IPS-11a (cell line): ENCODE data around the gene OAF.

Experiments
- H3K4me3 ChIP-seq: one replicate; pipeline ENCODE4 v1.5.1; 2013; ENCODE audit warnings: low read depth, low read length, control low read depth

The OAF gene

DNA sequence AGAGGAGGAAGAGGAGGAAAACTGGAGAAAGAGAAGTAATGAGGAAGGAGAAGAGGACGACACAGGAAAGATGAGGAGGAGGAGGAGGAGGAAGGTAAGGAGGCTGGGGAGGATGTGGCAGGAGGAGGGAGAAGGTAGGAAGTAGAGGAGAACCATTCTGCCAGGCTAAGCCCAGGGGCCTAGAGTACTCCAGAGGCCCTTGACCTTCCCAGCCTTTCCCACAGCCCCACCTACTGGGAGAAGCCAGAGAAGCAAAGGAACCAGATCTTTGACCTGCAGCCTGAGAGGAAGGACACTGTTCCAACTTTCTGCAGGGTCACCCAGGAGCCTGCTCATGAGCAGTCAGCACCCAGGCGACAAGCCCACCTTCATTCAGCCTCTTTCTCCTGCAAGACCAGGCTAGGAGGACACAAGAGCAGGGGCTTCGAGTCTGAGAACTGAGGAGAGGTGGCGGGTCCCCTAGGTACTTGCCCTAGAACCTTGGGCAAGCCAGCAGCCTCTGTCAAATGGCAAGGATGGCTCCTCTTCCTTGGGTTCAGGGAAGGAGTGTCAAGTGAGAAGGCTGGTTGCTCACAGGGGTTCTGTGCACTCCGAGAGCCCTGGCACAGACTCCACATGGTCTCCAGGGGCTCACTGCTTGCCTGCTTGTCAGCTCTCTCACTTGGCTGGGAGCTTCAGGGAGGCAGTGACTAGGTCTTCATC is 27.9 kb upstream of the OAF start:
- no peak overlapping the region for H3K4me3 ChIP-seq

DNA sequence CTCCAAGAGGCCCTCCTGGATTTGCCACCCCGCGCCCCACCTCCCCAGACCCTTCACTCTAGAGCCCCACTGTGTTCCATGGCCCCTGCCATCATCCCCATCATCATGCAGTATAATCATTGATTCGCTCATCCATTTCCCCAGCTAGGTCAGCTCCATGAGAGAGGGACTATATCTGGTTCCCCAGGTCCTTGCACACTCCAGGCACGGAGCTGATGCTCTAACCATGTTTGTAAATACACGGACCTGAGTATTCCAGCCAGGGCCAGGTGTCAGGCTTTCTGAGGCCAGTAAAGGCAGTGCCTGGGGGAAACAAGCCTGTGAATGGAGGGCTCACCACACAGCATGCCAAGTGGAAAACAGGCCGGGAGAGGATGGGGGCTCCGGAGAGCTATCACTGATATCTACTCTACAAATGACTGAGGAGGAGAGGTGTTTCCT is 27.1 kb upstream of the OAF start:
- H3K4me3 ChIP-seq = no peak overlapping the region

DNA sequence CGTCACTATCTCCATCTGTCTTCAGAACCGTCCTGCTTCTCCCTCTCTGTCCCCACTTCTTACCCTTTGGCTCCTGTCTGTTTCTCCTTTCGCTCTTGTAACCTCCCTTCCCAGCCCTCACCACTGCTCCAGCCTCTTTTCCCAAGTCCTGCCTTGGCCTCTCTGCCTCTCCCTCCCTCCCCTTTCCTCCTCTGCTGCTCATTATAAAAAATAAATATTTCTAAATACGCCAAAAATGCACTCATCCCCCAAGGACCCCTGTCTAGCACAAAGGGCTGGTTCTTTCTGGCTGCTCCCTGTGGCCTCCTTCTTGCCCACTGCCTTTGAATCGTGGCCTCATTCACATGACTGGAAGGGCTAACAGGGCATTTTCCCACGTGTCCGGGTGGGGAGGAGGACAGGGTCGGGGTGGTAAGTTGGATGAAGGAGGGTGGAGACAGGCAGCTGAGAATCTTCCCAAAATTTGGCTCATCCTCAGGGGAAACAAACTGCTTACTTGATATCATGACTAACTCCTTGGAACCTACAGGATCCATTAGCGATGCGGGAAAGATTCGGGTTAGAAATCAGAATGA is 26.4 kb upstream of the OAF start:
- H3K4me3 ChIP-seq = no peak overlapping the region

DNA sequence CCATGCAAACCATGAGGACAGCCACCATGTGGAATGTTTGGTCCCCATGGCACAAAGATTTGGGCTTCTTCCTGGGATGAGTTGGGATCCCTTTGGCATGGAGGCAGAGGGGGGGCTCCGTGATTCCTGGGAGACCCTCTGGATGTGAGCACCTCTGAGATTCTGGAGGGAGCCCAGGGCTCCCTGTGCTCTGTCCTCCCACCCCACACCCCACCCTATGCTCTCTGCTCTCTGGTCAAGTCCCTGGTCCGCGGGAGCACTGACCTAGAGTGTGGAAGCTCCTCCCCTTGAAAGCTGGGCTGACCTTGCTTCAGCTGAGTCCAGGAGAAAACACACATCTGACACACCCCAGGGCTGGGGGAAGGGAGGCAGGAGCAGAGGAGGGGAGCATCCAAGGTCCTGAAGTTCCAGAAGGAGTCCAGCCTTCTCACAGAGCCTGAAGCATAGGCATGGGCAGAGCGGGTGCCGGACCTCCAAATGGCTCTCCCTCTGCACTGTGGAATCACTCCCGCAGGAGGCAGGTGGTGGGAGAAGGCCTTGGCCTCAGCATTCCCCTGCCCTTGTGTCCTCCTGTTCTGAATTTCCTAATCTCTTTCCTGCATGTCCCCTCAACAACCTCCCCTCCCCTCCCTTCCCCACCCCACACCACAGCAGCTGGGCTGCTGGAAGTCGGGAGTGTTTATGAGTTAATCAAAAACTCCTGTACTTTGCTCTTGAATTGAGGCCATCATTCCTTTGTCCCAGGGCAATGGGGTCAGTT is 25.7 kb upstream of the OAF start:
- no peak overlapping the region for H3K4me3 ChIP-seq

DNA sequence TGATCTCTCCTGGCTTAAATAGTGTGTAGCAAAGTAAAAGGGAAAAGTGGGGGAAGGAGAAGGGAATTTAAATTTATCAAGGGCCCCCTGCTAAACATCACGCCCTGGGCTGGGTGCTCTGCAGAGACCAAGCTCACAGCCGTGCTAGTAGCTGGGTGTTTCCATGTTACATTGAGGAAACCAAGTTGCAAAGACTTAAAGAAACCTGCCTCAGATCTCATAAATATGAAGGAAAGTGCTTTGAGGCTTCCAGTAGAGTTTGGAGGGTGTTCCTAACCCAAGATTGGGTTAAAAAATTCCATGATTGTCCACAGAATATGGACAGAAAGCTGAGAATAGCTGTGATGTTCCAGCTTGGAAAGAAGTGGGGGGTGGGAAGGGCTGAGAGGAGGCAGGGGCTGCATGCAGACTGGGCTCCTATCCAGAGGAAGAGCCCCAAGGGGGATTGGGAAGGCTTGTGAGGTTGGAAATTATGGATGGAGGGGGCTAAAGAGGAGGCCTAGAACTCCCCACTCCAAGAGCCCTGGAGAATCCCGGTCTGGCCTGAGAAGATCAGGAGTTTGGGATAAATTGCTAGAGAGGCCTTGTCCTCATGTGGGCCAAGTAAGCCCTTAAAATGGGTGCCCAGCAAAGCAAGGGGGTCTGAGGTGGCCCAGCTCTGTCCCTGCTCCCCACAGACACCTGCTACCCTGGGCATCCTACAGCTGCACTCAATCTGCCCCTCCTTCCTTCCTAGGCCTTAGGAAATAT is 25.0 kb upstream of the OAF start:
- no peak overlapping the region for H3K4me3 ChIP-seq

DNA sequence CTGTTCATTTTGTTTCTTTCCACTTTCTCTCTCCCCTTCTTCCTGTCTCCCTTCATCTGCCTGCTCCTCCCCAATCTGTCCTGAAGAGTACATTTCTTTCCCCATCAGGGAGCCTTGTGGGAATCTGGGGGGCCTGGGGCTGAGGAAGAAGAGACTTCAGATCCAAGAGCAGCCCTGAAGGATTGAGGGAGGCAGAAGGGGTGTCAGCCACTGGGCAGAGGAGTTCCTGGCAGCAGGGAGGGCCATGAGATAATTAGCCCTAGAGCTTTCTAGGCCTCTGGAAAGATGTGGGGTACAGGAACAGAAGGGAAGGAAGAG is 24.4 kb upstream of the OAF start:
- no peak overlapping the region for H3K4me3 ChIP-seq

DNA sequence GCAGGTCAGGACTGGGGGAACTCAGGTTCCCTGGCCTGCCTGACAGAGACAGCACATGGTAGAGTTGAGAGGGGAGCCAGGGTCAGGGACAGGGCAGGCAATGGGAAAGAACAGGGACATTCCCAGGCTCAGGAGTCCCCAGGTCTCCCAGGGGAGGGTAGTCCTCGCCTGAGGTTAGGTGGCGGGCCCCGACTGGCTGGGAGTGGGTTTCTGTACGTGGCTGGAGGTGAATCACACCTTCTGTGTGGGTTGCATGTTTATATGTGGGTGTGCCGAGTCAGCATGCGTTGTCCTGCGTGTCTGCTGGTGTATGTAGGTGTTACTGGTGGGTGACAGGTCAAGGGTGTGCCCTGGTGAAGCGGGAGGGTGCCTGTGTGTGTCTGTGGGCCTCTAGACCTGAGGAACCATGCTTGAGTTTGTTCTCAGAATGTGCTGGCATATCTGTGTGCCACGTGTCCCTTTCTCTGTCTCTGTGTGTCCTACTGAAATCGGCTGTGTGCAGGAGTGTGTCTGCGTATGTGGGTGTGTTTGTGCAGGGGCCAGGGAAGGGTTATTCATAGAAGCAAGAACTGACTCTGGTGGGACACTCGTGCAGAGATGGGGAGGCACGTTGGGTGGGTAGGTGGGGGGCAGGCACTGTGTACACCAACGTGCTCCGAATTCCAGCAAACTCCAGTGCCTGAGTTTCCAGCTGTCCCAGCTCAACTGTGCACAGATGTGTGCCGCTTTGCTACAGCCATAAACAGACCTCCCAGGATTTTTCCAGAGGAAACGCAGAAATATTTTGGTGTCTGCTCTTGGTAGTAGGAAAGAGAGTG is 23.8 kb upstream of the OAF start:
- H3K4me3 ChIP-seq = no peak overlapping the region

DNA sequence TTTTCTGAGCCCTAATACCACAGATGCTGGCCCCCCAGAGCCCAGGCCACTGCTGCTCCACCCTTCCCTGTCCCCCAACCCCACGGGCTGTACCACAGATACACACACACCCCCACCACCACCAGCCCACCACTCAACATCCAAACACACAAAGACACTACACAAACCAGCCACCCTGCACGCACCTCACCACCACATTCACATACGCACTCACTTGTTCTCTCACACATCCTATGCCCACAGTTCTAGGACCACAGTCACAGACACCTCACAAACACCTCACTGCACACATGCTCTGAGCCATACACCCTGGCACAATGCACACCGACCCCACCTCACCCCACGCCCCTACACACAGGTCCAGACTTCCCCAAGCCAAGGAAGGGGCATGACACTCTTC is 22.5 kb upstream of the OAF start:
- H3K4me3 ChIP-seq = no peak overlapping the region

DNA sequence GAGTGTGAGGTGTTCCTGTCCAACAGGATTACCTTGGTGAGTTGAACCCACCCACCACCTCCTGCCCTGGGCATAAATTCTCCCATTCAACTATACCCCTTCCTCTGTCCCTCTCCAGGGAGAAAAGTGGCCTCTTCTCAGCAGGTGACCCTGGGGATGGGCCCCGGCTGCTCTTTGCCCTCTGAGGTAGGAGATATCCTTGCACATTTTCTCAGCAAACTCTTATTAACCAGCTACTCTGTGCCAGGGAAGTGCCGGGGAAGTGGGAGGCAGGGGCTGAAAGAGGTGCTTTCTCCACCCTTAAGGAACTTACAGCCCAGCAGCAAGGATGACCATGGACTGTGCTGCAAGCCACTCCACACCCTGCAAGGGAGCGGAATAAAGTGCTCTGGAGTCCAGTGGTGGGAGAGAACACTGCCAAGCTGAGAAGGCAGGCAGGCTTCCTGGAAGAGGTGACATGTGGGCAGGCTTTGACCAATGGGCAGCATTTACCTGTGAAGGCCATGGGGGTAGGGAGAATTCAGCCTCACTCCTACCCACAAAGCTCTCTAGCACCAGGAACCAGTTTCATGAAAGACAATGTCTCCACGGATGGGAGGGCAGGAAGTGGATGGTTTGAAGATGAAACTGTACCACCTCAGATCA is 21.9 kb upstream of the OAF start:
- no peak overlapping the region for H3K4me3 ChIP-seq

DNA sequence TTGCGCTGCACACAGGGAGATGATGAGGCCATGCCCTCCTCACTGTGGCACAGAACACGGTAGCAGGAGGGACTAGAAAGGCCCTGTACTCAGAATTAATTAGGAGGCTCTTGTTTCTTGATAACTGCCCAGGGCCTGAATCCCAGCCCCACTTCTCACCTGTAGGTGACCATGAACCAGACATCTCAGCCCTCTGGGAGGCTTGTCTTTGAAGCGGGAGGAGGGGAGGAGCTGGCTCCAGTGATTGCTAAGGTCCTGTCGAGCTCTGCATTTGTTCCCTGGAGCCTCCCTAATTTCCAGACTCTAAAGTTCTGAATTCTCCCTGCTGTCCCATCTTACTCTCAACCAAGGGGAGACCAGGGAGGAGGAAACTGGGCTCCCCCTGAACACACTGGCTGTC is 19.8 kb upstream of the OAF start:
- no peak overlapping the region for H3K4me3 ChIP-seq

DNA sequence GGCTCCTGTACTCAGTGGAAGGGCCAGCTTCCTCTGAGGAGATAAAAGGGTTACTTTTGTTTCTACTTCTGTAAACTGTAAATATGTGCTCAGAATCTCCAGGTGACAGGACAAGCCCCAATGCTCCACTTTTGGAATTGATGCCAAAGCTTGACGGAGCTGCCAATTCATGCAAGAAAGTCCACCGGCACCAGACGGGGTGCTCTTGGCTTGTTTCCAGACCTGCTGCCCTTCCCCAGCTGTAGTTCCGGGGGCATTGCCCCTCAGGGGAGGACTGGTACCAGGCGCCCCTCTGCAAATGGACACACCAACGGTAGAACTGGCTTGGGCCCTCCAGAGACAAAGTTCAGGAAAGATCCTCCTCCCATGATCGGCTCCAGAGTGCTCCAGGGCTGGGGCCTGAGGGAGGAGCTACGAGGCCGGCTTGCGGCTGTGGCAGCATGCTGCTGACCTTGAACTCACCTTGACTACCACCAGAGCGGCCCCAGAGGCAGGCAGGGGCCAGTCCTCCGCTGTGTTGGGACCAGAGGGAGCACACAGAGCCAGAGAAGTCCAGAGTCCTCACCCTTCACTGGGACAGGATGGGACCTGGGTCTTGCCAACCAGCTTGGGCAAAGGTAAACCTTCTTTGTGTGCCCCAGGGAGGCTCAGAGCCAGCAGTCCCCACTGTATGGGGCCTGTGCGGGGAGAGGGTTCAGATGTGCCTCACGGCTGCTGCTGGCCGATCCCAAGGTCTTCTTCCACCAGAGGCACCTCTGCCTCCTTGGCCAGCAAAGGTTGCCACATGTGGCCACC is 17.8 kb upstream of the OAF start:
- H3K4me3 ChIP-seq = no peak overlapping the region

DNA sequence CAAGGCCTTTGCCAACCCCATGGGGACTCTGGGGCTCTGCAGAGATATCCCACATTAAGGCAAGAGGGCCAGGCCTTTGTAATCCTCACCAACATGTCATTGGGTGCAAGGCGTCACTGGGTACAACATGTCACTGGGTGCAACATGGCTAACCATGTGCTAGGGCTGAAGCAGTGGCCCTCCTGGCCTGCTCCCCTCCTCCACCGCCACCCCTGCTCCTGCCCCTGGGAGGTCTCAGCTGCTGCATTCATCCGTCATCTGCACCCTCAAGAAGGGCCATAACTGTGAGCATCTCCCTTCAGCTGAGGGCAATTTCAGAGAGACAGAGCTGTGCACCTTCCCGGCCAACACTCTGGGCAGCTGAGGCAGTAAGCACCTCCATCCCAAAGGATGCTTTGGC is 16.7 kb upstream of the OAF start:
- H3K4me3 ChIP-seq = no peak overlapping the region

DNA sequence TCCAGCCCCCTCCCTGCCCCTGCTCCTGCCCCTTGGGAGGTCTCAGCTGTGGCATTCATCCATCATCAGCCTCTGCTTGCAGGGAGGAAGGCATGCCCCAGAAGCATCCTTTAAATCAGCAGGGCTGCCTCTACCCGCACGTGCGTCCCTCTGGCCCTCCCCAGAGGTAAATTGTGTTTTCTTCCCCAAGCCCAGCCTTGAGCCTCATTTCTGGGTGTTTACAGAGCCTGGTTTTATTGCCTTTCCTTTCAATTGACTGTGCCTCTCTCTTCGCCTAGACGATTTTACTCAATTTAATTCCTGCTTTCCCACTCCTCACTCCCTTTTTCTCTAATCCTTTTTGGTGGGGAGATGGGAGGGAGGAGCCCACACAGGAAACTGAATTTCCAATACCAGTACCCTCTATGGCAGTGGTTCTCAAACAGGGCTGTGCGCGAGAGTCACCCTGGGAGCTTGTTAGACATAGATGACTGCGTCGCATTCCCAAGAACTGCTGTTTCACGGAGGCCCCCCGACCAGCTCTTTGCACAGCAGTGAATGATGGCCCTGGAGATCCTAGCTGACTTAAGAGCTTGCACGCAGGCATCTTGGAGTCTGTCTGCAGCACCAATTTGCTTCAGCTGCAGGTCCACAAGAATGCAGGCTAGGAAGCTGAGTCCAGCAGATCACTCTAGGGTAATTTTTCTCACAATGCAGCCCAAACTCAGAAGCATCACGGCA is 15.1 kb upstream of the OAF start:
- no peak overlapping the region for H3K4me3 ChIP-seq

DNA sequence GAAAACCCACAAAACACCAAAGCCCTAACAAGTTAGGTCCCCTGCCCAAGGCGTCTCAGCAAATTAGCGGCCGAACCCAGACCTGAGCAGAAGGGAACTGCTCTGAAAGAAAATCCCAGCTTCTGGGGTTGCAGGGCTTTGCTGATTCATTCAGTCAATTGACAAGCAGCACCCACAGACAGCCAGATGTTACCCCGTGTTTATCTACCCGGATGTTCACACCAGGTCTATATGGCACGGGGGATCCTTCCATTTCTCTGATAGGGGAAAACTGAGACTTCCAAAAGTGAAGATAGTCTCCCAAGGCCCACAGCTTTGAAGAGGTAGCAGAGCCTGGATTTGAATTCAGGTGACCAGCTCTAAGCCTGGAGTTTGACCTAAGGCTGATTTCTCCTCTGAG is 14.0 kb upstream of the OAF start:
- H3K4me3 ChIP-seq = no peak overlapping the region

DNA sequence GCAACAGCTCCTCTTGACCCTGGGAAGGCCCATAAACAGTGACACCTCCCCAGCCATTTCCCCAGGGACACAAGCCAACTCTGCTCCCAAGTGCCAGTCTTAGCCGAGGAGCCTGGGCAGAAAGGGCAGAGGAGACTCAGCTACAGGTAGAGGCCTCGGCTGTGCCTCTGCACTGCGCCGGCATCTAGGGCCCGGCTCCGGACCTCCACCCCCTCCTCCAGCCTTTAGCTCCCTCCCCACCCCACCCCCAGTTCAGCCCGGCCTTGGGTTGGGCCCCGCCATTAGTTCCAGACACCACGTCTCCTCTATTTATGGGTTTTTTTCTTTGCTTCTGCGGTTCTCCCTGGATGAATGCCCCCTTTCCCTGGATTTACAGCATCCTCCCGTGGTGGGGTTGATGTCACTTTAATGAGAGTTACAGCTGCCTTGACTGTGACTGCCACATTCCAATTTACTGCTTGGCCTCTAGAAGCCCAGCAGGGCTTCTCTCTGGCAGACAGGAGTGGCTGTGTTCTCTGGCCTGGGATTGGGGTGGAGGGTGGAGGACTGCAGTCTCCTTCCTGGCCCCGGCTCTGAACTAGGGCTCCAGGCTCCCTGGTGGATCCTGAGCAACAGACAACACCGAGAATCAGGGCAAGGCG is 13.5 kb upstream of the OAF start:
- H3K4me3 ChIP-seq = no peak overlapping the region

DNA sequence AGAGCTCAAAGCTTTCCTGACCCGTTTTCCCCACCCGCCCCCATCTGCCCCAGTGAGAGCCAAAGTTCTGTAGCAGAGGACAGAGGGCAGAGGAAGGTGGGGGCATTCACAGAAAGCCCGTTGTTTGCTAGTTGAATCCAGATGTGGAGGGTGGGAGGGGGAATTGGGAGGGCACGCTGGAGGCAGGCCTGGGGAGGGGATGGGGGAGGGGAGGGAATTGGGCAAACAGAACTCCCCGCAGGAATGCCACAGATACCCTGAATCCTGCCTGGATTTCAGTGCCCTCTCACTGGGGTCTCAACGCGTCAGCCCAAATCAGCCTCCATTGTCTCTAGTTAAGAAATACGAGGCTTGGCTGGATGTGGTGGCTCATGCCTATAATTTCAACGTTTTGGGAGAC is 12.9 kb upstream of the OAF start:
- no peak overlapping the region for H3K4me3 ChIP-seq

DNA sequence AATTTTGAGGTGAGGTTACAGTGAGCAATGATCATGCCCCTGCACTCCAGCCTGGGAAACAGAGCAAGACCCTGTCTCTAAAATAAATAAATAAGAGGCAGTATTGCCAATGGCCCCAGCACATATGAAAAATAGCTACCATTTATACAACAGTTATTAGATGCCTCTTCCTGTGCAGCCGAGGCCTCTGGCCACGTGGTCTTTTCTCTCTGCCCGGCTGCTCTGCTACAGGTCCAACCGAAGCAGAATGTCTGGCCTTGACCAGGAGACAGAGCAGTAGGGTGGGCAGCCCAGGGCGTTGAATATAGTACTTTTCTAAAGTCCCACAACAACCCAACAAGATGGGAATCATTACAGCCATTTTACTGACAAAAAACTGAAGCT is 12.4 kb upstream of the OAF start:
- H3K4me3 ChIP-seq = no peak overlapping the region

DNA sequence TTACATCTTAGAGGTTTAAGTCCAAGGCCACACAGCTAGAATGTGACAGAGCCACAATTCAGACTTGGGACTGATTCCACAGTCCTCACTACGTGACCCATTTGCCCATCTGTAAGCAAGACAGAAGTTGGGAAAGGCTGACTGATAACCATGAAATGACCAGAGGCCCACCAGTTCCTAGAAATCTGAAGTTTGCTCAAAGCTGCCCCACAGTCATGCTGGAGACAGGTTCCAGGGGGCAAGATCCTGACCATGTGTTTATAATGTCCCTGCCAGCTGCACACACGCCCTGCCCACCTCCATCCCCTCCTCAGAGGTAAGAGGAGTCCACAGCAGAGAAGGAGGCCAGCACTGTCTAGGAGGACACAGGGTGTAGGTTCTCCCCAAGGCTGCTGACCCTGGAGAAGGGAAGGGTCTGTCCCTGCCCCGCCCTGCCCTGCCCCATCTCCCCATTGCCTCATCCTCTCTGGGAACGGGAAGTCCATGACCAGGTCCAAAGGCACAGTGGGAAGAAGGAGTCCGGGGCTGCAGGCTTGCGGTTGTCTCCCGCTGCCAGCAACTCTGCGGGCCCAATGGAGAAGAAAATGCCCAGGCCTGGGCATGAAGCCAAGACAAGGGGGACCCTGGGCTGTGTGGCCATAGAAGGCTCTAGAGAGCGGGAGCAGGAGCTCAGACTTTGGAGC is 11.9 kb upstream of the OAF start:
- no peak overlapping the region for H3K4me3 ChIP-seq
